ENCODE data around the gene ACP5. TPM values are rescaled to one million over a fixed set of nuclear protein-coding genes. Genes with fewer than 3 reads are reported as not detected.
"Not testable (repeated sequence)": the region's sequence is repeated elsewhere in the genome, so short reads cannot be mapped to it uniquely, and the experiment has no call there.

The ACP5 gene
- total RNA-seq, 1 experiment from 2014 or later, result 0.75 TPM

- Histone ChIP-seq H3K9me3 (replicated peaks) (no peaks in the 10 kb centered on the region), H3K4me1 (peaks cover 2% of the 10 kb centered on the region; the same call in 1 of the 2 replicates), H3K27me3 (no peaks in the 10 kb centered on the region), H3K36me3 (0 out of 2 replicates have a peak, but pooled peaks cover 8% of the 10 kb centered on the region), H3K27ac (no peak overlapping the region), H3K4me3 (no peak overlapping the region)
- DNase-seq, result no peak
Measured at GRCh38 chr19:11596156-11596555, 18.7 kb upstream of the ACP5 start.

GRCh38 chr19:11594084-11594483 is 16.6 kb upstream of the ACP5 start:
- H3K9me3 ChIP-seq (replicated peaks), result no peaks in the 10 kb centered on the region
- no peak overlapping the region for H3K4me3 ChIP-seq
- 0 out of 2 replicates have a peak, but pooled peaks cover 3% of the 10 kb centered on the region for H3K36me3 ChIP-seq
- peaks cover 2% of the 10 kb centered on the region; the same call in 1 of the 2 replicates for H3K4me1 ChIP-seq
- no peak for DNase-seq
- no peaks in the 10 kb centered on the region for H3K27me3 ChIP-seq
- H3K27ac ChIP-seq, result no peak overlapping the region

GRCh38 chr19:11587975-11588631 is 10.7 kb upstream of the ACP5 start:
- no peak overlapping the region for H3K4me3 ChIP-seq
- H3K9me3 ChIP-seq (replicated peaks), result no peaks in the 10 kb centered on the region
- DNase-seq, result no peak
- no peaks in the 10 kb centered on the region for H3K36me3 ChIP-seq
- H3K4me1 ChIP-seq, result no peaks in the 10 kb centered on the region
- H3K27ac ChIP-seq, result no peak overlapping the region
- H3K27me3 ChIP-seq, result no peaks in the 10 kb centered on the region

- Histone ChIP-seq H3K4me3 (no peak overlapping the region), H3K9me3 (replicated peaks) (no peaks in the 10 kb centered on the region), H3K4me1 (no peaks in the 10 kb centered on the region), H3K27ac (no peak overlapping the region), H3K36me3 (no peaks in the 10 kb centered on the region), H3K27me3 (no peaks in the 10 kb centered on the region)
- peak; percentile 73 to 83 for DNase-seq
Measured at GRCh38 chr19:11587302-11587974, 10.0 kb upstream of the ACP5 start.

- no peak for DNase-seq
- no peaks in the 10 kb centered on the region for H3K27me3 ChIP-seq
Measured at GRCh38 chr19:11586331-11586730, 8.9 kb upstream of the ACP5 start.

GRCh38 chr19:11581740-11582139 is 4.3 kb upstream of the ACP5 start:
- no peaks in the 10 kb centered on the region for H3K27me3 ChIP-seq
- DNase-seq, result no peak
- no peaks in the 10 kb centered on the region for H3K9me3 ChIP-seq (replicated peaks)
- no peaks in the 10 kb centered on the region for H3K36me3 ChIP-seq
- H3K27ac ChIP-seq, result no peak overlapping the region
- no peaks in the 10 kb centered on the region; the same call in 1 of the 2 replicates for H3K4me1 ChIP-seq
- no peak overlapping the region for H3K4me3 ChIP-seq

More at GRCh38 chr19:11586331-11586730, 8.9 kb upstream of the ACP5 start:
- H3K27ac ChIP-seq, result no peak overlapping the region
- no peak overlapping the region for H3K4me3 ChIP-seq
- H3K9me3 ChIP-seq (replicated peaks), result no peaks in the 10 kb centered on the region
- no peaks in the 10 kb centered on the region for H3K4me1 ChIP-seq
- no peaks in the 10 kb centered on the region for H3K36me3 ChIP-seq

GRCh38 chr19:11580116-11580515 is 2.7 kb upstream of the ACP5 start:
- Histone ChIP-seq H3K9me3 (replicated peaks) (no peaks in the 10 kb centered on the region), H3K4me3 (no peak overlapping the region), H3K27ac (no peak overlapping the region), H3K36me3 (no peaks in the 10 kb centered on the region), H3K4me1 (no peaks in the 10 kb centered on the region; the same call in 1 of the 2 replicates), H3K27me3 (no peaks in the 10 kb centered on the region)
- no peak for DNase-seq

GRCh38 chr19:11578258-11579142 is 1.1 kb upstream of the ACP5 start:
- no peaks in the 10 kb centered on the region for H3K9me3 ChIP-seq (replicated peaks)
- H3K36me3 ChIP-seq, result no peaks in the 10 kb centered on the region
- H3K4me3 ChIP-seq, result peak overlapping the region; percentile 32
- H3K4me1 ChIP-seq, result no peaks in the 10 kb centered on the region; the same call in 1 of the 2 replicates
- no peak overlapping the region for H3K27ac ChIP-seq
- peak; percentile 53 to 57 for DNase-seq
- no peaks in the 10 kb centered on the region for H3K27me3 ChIP-seq

GRCh38 chr19:11576227-11576626 is 1.2 kb downstream of the ACP5 start:
- Histone ChIP-seq H3K36me3 (no peaks in the 10 kb centered on the region), H3K4me3 (no peak overlapping the region), H3K27me3 (no peaks in the 10 kb centered on the region), H3K27ac (no peak overlapping the region), H3K9me3 (replicated peaks) (no peaks in the 10 kb centered on the region), H3K4me1 (no peaks in the 10 kb centered on the region; the same call in 1 of the 2 replicates)
- no peak for DNase-seq

GRCh38 chr19:11574689-11575088 is 2.8 kb downstream of the ACP5 start:
- Histone ChIP-seq H3K4me1 (no peaks in the 10 kb centered on the region; the same call in 1 of the 2 replicates), H3K36me3 (no peaks in the 10 kb centered on the region), H3K4me3 (no peak overlapping the region), H3K27me3 (no peaks in the 10 kb centered on the region), H3K27ac (no peak overlapping the region), H3K9me3 (replicated peaks) (no peaks in the 10 kb centered on the region)
- no peak for DNase-seq

GRCh38 chr19:11573763-11574162 is 3.7 kb downstream of the ACP5 start:
- not testable (repeated sequence) for DNase-seq; H3K36me3 ChIP-seq; H3K27ac ChIP-seq; H3K4me1 ChIP-seq; H3K4me3 ChIP-seq; H3K27me3 ChIP-seq; H3K9me3 ChIP-seq (replicated peaks)

GRCh38 chr19:11573354-11573753 is 4.1 kb downstream of the ACP5 start:
- not testable (repeated sequence) for H3K4me1 ChIP-seq; DNase-seq; H3K4me3 ChIP-seq; H3K36me3 ChIP-seq; H3K27ac ChIP-seq; H3K27me3 ChIP-seq; H3K9me3 ChIP-seq (replicated peaks)

- no peaks in the 10 kb centered on the region for H3K9me3 ChIP-seq (replicated peaks)
- no peaks in the 10 kb centered on the region for H3K27me3 ChIP-seq
- H3K4me3 ChIP-seq, result no peak overlapping the region
- peaks cover 4% of the 10 kb centered on the region for H3K4me1 ChIP-seq
- H3K27ac ChIP-seq, result no peak overlapping the region
- peak in 1 of 2 experiments; percentile 33 for DNase-seq
- H3K36me3 ChIP-seq, result no peaks in the 10 kb centered on the region
Measured at GRCh38 chr19:11570039-11570462, 7.4 kb downstream of the ACP5 start.

- Histone ChIP-seq H3K27me3 (no peaks in the 10 kb centered on the region), H3K36me3 (no peaks in the 10 kb centered on the region), H3K4me3 (no peak overlapping the region), H3K27ac (no peak overlapping the region), H3K9me3 (replicated peaks) (no peaks in the 10 kb centered on the region), H3K4me1 (peaks cover 4% of the 10 kb centered on the region)
- no peak for DNase-seq
Measured at GRCh38 chr19:11566164-11566563, 11.3 kb downstream of the ACP5 start.

GRCh38 chr19:11565649-11565980 is 11.8 kb downstream of the ACP5 start:
- H3K27me3 ChIP-seq; H3K27ac ChIP-seq; DNase-seq; H3K36me3 ChIP-seq; H3K4me3 ChIP-seq; H3K9me3 ChIP-seq (replicated peaks); H3K4me1 ChIP-seq: not testable (repeated sequence)
